GM21390 (cell line): Measurements from ENCODE around the gene GSE1.
A peak's percentile ranks its signal among the peaks of the same experiment; 100 is the strongest.

Experiments used
- ATAC-seq: cut with Tn5 transposase; IDR thresholded peaks from one replicate; pipeline ENCODE4 v1.9.1; 2021; ENCODE audit not compliant: unreplicated experiment

Gene GSE1

GRCh38 chr16:85616607-85617321 lies 3.6 kb downstream of the GSE1 start:
- peak; percentile 33 for ATAC-seq

- ATAC-seq = no peak
Measured at GRCh38 chr16:85617948-85618347, 4.8 kb downstream of the GSE1 start.

- no peak for ATAC-seq
Measured at GRCh38 chr16:85618521-85618920, 5.4 kb downstream of the GSE1 start.

- ATAC-seq = no peak
Measured at GRCh38 chr16:85619101-85619891, 6.2 kb downstream of the GSE1 start.

- no peak for ATAC-seq
Measured at GRCh38 chr16:85620374-85620773, 7.3 kb downstream of the GSE1 start.

- ATAC-seq = no peak
Measured at GRCh38 chr16:85621698-85622428, 8.7 kb downstream of the GSE1 start.

GRCh38 chr16:85622683-85623082 lies 9.6 kb downstream of the GSE1 start:
- no peak for ATAC-seq

- no peak for ATAC-seq
Measured at GRCh38 chr16:85623250-85623649, 10.1 kb downstream of the GSE1 start.

GRCh38 chr16:85623997-85624601 lies 11.0 kb downstream of the GSE1 start:
- ATAC-seq = no peak

GRCh38 chr16:85624646-85625045 lies 11.5 kb downstream of the GSE1 start:
- ATAC-seq = no peak

GRCh38 chr16:85625053-85625452 lies 11.9 kb downstream of the GSE1 start:
- ATAC-seq = no peak

- ATAC-seq = no peak
Measured at GRCh38 chr16:85625485-85626117, 12.5 kb downstream of the GSE1 start.

GRCh38 chr16:85626191-85626981 lies 13.3 kb downstream of the GSE1 start:
- ATAC-seq = no peak

- no peak for ATAC-seq
Measured at GRCh38 chr16:85627089-85627488, 14.0 kb downstream of the GSE1 start.

- ATAC-seq = no peak
Measured at GRCh38 chr16:85627526-85628264, 14.6 kb downstream of the GSE1 start.

GRCh38 chr16:85628265-85628556 lies 15.1 kb downstream of the GSE1 start:
- no peak for ATAC-seq

GRCh38 chr16:85628645-85629044 lies 15.5 kb downstream of the GSE1 start:
- ATAC-seq = no peak

GRCh38 chr16:85629326-85629725 lies 16.2 kb downstream of the GSE1 start:
- ATAC-seq = no peak

GRCh38 chr16:85629853-85630252 lies 16.7 kb downstream of the GSE1 start:
- no peak for ATAC-seq

- ATAC-seq = no peak
Measured at GRCh38 chr16:85631230-85631629, 18.1 kb downstream of the GSE1 start.
